Islet of Langerhans (tissue), 1 donor: ENCODE results near the gene CFAP251.
"Not testable (repeated sequence)": the region's sequence is repeated elsewhere in the genome, so short reads cannot be mapped to it uniquely, and the experiment has no call there.

ENCODE experiments used
- FAIRE-seq: peaks from one replicate; lab custom pipeline; 2011; peaks lifted over from hg19 to GRCh38; lab: Jason Lieb, UNC

Gene CFAP251

DNA sequence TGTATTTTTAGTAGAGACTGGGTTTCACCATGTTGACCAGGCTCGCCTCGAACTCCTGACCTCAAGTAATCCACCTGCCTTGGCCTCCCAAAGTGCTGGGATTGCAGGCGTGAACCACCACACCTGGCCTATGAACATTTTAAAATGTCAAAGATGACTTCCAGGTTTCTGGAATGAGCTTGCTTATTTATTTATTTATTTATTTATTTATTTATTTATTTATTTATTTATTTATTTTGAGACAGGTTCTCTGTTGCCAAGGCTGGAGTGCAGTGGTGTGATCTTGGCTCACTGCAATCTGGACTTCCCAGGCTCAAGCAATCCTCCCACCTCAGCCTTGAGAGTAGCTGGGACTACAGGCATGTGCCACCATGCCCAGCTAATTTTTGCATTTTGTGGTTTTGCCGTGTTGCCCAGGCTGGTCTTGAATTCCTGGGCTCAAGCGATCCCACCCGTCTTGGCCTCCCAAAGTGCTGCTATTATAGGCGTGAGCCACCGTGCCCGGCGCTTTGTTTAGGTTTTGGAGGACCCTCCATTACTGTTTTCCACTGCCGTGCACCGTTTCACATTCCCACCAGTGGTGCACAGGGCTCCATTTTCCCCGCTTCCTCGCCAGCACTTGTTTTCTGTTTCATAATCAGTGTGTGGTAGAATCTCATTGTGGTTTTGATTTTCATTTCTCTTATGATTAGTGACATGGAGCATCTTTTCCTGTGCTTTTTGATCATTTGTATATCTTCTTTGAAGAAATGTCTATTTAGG is 6.4 kb upstream of the CFAP251 start:
- no peak for FAIRE-seq

DNA sequence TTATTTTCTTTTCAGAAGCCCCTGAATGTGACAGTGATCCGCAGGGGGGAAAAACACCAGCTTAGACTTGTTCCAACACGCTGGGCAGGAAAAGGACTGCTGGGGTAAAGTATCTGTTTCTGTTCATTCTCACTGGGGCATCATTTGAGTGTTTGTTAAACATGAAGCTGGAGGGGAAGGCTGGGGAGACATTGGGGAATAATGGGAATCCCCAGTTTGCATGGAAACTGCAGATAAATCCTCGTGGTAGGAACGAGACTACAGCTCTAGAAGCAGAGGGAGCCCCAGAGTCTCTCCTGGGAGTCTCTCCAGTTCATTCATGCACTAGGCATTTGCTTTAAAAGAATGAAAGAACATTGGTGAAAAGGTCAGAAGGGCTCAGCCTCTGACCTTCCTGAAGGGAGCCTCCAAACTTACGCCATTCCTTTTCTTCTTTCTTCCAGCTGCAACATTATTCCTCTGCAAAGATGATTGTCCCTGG is 2.5 kb upstream of the CFAP251 start:
- FAIRE-seq, result no peak

DNA sequence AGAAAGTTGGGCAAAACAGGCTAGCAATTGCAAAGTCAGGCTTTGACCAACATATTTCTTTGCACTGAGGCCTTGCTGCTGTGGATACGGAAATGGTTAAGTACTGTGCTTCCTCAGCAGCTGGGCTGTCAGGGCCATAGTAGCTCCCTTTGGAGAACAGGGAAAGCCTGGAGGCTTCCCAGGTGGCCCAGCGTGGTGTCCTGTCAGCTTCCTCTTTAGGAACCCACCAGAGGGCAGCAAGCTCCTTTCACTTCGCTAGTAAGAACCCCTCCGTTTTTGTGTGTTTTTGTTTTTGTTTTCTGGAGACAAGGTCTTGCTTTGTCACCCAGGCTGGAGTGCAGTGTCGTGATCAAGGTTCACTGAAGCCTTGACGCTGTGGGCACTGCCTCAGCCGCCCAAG is 1.7 kb upstream of the CFAP251 start:
- no peak for FAIRE-seq

DNA sequence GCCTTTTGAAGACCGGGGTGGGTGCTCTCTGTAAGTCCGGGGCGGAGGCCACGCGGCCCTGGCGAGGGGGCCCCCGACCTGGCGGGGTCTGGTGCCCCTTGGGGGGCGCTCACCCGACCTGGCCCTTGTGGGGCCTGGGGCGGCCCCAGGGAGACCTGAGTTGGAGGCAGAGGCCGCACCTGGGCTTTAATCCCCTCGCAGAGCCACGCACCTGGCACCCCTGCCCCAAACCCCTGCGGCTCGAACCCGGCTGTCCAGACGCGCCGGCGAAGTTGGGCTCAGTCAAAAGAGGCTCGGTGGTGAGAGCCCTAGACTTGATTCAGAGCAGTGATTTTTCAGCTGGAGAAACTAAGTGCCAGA is 267 bp downstream of the CFAP251 start:
- no peak for FAIRE-seq

DNA sequence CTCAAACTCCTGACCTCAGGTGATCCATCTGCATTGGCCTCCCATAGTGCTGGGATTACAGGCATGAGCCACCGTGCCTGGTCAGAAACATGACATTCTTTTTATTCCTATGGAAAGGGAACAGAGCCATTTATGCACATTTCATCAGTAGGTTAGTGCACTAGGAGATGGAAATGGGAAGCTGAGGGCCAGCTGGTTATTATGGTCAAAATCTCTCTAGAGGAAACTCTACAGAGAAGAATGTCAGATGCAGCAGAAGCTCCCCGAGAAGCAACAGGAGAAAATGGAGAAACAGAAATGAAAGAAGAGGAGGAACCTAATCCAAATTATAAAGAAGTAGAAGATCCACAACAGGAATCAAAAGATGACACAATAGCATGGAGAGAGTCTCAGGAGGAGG is 2.7 kb downstream of the CFAP251 start:
- FAIRE-seq, result no peak

DNA sequence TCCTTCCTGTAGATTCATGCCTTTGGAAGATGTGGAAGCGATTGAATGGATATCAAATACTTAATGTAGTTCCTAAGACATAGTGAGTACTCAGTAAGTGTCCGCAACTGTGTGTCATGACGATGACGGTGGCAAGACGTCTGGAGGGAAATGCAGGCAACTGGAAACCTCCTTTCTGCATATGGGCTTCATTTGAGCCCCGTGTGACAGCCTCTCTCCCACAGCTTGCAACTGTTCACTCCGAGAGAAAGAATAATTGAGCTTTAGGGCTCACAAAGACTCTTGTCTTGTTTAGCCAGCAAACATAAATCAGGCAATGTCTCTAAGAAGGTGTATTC is 6.9 kb downstream of the CFAP251 start:
- no peak for FAIRE-seq

DNA sequence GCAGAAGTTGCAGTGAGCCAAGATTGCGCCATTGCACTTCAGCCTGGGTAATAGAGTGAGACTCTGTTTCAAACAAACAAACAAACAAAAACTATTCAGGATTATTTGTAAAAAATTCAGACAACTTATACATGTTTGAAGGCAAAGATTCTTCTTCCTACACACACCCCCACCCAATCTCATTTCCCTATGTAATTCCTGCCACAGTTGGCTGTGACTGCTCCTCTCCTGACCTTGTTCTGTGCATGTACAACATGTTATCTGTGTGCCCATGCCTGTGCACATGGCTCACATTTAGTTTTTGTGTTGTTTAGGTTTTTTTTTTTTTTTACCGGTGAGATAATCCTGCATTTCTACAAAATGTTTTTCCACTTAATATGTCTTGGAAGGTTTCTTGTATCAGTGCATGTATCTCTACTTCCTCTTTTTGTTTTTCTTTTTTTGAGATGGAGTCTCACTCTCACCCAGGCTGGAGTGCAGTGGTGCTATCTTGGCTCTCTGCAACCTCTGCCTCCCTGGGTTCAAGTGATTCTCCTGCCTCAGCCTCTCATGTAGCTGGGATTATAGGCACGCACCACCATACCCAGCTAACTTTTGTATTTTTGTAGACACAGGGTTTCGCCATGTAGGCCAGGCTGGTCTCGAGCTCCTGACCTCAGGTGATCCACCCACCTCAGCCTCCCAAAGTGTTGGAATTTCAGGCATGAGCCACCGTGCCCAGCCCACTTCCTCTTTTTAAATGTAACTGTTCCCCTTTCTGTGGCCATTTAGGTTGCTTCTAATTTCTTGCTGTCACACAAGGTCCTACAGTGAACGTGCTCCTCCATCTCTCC is 8.7 kb downstream of the CFAP251 start:
- FAIRE-seq, result no peak

DNA sequence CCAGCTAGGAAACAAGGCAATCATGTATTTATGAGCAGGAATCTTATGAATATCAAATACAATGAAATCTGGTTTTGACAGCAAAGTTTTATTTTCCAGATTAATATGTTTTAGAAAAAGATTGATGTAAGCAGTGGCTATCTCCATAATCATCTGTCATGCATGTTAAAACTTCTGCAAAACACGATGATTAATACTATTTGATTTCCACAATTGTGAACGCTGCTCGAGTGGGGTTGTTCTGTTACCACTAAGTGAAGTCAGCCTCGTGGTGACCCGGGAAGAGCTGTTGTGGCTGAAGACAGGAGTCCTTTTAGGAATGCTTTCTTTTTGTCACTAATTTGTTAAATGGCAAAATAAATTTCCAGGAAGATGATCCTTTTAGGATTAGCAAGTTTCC is 9.4 kb downstream of the CFAP251 start:
- no peak for FAIRE-seq

DNA sequence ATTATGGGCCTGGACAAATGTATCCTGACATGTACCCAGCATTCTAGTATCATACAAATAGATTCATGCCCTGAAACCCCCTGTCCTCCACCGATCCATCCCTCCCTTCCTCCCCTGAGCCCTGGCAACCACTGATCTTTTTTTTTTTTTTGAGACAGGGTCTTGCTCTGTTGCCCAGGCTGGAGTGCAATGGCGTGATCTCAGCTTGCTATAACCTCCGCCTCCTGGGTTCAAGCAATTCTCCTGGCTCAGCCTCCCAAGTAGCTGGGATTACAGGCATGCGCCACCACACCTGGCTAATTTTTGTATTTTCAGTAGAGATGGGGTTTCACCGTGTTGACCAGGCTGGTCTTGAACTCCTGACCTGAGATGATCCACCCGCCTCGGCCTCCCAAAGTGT is 11.2 kb downstream of the CFAP251 start:
- FAIRE-seq, result not testable (repeated sequence)

DNA sequence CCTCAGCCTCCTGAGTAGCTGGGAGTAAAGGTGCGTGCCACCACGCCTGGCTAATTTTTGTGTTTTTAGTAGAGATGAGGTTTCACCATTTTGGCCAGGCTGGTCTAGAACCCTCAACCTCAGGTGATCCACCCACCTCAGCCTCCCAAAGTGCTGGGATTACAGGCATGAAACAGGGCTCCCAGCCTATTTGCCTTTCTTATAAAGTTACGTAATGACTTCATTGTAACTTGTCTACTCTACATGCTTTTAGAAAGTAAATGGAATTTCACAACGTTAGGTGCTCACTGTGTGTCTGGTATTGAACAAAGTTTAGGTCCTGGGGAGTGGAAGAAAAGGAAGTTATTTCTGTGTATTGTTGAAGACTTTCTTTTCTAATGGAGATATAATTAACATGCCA is 12.5 kb downstream of the CFAP251 start:
- no peak for FAIRE-seq

DNA sequence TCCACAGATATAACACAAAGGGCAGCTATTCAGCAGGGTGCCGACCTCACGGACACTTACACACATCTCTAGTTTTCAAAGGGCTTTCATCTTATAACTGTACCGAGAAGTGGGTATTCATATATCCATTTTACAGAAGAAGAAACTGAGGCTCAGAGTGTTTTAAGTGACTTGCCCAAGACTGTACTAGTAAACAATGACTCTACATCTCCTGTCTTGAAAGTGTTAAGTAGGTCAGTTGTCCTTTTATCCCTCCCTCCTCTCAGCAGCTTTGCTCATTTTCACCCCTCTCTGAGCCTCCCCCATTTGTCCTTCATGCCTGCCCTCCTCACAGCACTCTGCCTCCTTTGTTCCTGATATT is 13.8 kb downstream of the CFAP251 start:
- no peak for FAIRE-seq

DNA sequence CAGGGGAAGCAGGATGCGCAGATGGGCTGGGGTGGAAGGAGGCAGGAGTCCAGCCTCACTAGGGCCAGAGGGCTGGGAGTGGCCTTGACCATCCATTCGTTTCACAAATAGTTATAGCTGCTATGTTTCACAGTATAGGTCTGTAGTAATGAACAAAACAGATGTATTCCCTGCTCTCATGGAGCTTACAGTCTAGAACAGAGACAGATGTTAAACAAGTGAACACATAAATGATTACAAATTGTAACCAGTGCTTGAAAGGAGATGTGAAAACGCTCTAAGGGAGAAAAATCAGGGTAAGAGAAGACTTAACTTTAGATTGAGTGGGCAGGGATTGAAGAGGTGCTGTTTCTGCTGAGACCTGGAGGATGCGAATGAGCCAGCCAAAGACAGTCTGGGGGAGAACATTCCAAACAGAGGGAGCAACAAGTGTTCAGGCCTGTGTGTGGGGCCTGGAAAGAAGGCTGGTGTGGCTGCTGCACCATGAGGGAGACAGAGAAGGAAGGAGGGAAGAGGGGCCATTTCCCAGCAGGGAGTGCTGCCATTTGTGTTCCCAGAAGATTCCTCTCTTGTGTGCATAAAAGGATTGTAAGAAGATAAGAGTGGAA is 14.6 kb downstream of the CFAP251 start:
- no peak for FAIRE-seq

DNA sequence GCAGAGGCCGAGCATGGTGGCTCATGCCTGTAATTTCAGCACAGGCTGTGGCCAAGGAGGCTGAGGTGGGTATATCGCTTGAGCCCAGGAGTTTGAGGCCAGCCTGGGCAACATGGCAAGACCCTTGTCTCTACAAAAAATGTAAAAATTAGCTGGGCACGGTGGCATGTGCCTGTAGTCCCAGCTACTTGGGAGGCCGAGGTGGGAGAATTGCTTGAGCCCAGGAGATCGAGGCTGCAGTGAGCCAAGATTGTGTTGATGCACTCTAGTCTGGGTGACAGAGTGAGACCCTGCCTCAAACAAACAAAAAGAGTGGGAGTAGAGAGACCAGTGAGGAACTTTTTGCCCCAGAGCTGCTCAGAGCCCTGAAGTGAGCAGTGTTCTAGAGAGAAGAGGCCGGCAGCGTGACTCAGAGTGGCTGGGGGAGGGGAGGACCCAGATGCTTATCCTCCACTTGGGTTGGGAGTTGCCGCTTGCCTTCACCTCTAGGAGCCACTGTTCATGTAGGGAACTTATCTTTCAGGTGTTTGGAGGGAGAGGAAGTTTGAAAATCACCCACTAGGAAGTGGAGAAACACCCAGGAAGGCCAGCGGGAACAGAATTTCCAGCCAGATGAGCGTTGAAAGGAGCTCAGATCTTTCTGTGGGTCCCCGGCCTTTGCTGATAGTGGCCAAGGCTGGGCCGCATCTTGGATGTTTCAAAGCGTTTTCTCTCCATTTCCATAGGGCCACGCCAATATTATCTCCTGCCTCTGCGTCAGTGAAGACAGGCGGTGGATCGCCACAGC is 15.3 kb downstream of the CFAP251 start:
- no peak for FAIRE-seq

DNA sequence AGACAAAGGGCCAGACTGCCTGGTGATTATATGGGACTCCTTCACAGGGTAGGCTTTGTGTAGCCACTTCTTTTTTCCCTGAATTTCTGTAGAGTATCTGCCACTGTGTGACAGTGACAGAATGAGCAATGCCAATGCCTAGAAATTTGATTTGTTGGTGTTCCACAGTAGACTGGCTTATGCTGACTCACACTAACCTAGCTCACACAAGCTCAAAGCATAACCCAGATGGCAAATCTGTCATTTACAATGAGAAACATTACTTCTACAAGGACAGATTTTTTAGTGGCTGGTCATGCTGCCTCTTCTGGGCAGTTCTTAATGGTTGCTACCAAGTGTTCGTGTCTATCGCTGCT is 15.9 kb downstream of the CFAP251 start:
- FAIRE-seq, result no peak

DNA sequence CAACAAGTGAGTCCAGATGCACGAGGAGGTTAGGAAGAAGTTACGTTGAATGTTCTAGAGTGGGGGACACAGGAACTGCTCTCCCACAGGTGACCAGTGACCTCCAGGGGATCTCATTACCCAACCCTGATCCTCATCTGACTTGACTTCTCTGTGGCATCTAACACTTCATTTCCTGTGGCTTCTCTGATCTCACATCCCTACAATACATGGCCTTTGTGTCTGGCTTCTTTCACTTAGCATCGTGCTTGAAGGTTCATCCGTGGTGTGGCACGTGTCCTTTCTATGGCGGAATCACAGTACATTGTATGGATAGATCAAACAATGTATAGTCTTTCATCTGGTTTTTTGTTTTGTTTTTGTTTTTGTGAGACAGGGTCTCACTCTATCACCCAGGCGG is 19.3 kb downstream of the CFAP251 start:
- no peak for FAIRE-seq

DNA sequence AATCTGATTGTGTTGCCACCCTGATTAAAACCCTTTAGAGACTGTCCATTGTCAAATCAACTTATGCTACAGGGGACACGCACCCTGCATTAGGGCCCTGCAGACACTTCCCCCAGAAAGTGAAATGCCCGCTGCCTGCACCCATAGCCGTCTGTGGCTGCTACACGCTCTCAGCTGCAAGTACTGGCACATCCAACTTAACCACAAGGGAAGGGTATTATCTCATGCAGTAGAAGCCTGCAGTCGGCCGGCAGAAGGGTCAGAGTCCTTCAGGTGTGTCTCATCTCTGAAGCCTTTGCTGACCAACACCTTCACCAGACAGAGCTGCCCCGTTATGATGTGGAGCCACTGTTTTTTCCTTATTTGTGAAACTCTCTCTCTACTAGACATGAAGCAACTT is 20.8 kb downstream of the CFAP251 start:
- FAIRE-seq, result no peak

DNA sequence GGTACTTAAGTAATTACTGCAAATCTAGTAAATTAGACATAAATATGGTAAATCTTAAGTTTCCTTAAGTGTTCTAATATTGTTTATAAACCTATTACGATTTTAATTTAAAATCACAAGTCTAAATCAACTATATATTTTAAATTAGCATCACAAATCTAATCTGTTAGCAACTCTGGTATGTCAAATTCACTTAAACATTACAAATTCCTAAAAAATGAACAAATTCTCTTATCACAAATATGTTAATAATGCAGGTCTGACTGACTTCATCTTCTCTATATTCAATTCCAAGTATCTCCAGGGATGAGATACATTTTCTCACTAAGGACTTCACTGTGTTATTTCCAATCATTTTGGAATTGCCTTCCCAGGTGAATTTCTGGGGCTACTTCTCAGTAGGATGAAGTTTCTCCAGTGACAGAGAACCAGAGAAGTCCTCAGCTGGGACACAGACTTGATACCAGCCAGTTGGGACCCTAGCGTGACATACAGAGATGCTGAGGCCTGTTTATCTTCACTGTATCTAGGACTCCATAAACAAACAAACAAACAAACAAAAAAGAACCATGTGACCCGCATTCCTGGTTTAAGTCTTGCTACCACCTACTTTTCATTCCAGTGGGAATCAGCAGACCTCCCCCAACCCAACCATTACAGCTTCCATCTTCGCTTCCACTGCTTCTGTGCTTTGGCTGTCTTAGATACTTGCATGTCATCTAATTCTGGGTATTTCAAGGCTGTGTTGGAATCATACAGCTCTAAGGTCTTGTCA is 21.8 kb downstream of the CFAP251 start:
- FAIRE-seq, result no peak

DNA sequence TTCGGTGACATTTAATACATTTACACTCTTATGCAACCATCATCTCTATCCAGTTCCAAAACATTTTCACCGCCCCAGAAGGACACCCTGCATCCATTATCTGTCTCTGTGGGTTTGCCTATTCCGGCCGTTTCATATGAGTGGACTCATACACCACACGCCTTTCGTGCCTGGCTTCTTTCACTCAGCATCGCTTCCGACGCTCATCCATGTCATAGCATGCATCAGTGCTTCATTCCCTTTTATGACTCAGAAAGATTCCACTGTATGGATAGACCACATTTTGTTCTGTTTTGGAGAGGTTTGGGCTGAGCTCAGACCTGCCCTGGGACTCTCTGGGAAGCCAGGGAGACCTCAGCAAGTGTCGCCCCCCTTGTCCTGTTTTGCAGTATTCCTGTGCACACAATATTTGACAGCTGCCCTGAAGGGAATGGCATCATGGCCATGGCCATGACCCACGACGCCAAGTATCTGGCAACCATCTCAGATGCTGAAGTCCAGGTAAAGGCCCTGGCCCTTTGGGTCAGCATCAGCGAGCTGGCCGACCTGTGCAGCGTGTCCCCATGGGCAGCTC is 23.8 kb downstream of the CFAP251 start:
- FAIRE-seq, result no peak

DNA sequence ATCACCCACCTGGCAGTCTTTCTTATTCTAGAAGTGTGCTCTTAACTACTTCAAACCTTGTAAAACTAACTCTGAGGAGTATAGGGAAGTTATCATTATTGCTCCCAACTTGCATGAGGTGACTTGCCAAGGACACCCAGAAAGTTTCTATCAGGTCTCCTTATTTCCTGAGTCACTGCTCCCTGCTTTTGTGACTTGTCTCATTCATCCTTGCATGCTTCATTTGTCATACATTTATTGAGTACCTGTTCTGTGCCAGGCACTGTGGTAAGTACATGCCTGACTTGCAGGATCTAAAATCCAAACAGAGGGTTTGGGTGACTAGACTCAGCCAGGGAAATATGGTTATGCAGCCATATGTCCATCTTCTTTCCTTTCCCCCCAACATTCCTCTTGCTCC is 25.5 kb downstream of the CFAP251 start:
- no peak for FAIRE-seq

DNA sequence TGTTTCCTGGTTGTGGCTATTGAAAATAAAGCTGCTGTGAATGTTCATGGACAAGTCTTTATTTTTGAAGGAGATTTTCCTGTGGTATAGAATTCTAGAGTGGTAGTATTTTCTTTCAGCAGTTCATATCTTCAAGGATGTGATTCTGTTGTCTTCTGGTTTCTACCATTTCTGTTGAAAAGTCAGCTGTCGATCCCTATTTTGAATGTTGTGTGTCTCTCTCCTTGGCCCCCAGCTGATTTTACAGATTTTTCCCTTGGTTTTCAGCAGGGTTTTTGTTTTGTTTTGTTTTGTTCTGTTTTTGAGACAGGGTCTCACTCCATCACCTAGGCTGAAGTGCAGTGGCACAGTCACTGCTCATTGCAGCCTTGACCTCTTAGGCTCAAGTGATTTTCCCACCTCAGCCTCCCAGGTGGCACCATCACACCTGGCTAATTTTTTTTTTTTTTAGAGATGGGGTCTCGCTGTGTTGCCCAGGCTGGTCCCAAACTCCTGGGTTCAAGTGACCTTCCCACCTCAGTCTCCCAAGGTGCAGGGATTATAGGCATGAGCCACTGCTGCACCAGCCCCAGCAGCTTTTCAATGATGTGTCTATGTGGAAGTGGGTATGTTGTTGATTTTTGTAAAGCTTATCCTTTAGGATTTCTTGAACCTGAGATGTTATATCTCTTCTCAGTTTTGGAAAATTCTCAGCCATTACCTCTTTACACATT is 28.1 kb downstream of the CFAP251 start:
- FAIRE-seq, result no peak

DNA sequence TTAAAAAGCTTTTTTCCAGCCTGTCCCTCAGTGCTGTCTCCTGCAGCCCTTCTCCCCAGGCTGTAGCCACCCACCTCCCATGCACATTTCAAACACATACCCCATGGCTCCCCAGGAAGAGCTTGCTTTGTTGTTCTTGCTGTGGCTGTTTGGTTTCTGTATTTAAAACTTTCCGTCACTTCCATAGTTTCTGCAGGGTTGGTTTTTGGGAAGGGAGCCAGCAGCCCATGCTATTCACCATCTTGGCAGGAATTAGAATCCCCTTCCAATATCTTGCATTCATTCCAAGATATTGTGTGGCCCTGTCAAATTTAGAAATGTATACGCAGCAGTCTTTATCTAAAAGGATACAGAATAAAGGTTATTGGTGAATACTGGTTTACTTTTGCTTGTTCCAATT is 29.6 kb downstream of the CFAP251 start:
- FAIRE-seq, result no peak
